Body of pancreas (tissue), 4 donors: Measurements from ENCODE around the gene ACSL1.

Experiments
- POLR2A ChIP-seq, 3 donors: fragments of 450-650 bp; IDR thresholded peaks; one replicate each; pipeline ENCODE4 v1.6.1; 2016; ENCODE audit warnings: antibody characterized with exemption in 3 of 3, mild to moderate bottlenecking in 2 of 3
- TF ChIP-seq, protein P1 (sequence below), 7 experiments: fragments of 450-650 bp in 4 of 7; fragments of 200-600 bp in 3 of 7; sonication (generic) in 3 of 7; IDR thresholded peaks; one replicate each; pipeline ENCODE4 v1.5.1; 2016 to 2019; ENCODE audit warnings: antibody characterized with exemption in 7 of 7

GRCh38 chr4:184812651-184813181, 13.1 kb downstream of the ACSL1 start:
- TF ChIP-seq, protein P1, sequence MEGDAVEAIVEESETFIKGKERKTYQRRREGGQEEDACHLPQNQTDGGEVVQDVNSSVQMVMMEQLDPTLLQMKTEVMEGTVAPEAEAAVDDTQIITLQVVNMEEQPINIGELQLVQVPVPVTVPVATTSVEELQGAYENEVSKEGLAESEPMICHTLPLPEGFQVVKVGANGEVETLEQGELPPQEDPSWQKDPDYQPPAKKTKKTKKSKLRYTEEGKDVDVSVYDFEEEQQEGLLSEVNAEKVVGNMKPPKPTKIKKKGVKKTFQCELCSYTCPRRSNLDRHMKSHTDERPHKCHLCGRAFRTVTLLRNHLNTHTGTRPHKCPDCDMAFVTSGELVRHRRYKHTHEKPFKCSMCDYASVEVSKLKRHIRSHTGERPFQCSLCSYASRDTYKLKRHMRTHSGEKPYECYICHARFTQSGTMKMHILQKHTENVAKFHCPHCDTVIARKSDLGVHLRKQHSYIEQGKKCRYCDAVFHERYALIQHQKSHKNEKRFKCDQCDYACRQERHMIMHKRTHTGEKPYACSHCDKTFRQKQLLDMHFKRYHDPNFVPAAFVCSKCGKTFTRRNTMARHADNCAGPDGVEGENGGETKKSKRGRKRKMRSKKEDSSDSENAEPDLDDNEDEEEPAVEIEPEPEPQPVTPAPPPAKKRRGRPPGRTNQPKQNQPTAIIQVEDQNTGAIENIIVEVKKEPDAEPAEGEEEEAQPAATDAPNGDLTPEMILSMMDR (IDR thresholded peaks at IDR 0.05), result no peak
- TF ChIP-seq POLR2A (IDR thresholded peaks at IDR 0.05), result no peak
